ENCODE measurements around the gene PAN2.

- no peak for TF ChIP-seq POLR2A (IDR thresholded peaks at IDR 0.05)
- TF ChIP-seq POLR2AphosphoS5 (IDR thresholded peaks at IDR 0.05): no peak
These were observed 34.4 kb downstream of the PAN2 start for GRCh38 chr12:56299308-56299852.
